ENCODE data around the gene SRRD.

Gene SRRD

GRCh38 chr22:26453812-26454500 lies 29.7 kb upstream of the SRRD start:
- no peak for DNase-seq

GRCh38 chr22:26457661-26458272 lies 25.9 kb upstream of the SRRD start:
- DNase-seq, result no peak

DNA sequence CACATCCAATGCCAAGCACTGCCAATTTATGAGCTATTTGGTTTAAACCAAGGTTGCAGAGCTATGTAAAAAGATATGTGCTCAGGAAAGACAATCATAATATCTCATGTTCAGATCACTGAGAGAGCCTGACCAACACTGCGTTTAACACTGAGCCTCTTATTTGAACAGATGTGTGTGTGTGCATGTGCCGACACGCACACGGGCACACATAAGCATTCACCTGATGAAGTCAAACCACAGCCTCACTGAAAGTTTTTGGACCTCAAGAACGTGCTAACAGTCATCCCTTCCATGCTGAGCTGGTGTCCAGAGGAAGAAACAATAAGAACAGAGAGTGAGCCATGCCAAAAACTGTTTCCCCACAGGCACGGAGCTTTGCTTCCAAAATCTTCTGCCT lies 23.5 kb upstream of the SRRD start:
- no peak for DNase-seq

GRCh38 chr22:26461188-26461810 lies 22.4 kb upstream of the SRRD start:
- no peak for DNase-seq

- DNase-seq, result no peak
Observed at GRCh38 chr22:26462051-26462450, 21.6 kb upstream of the SRRD start.

GRCh38 chr22:26462641-26463040 lies 21.0 kb upstream of the SRRD start:
- DNase-seq, result no peak

DNA sequence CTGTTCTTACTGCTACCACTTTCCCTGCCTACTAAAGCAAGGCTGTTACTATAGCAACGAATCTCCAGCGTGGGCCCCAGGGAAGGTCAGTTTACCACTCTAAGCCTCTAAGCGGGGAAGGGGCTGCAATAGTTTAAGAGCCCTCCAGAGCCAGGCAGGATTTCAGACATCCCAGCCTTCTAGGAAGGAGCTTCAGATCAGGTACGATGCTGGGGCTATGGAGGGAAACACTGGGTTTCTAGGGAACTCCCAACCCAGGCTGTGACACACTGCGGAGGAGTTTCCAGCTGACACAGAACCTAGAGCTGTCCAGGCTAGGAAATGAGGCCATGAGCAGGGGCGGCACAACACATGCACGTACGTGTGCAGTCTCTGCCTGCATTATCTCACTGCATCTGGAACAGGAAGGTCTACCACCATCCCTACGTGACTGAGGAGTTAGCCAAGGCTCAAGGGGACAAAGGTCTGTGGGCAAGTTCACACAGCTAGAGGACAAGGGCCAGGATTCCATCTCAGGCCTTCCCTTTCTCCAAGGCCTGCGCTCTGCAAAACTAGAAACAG lies 20.5 kb upstream of the SRRD start:
- no peak for DNase-seq

DNA sequence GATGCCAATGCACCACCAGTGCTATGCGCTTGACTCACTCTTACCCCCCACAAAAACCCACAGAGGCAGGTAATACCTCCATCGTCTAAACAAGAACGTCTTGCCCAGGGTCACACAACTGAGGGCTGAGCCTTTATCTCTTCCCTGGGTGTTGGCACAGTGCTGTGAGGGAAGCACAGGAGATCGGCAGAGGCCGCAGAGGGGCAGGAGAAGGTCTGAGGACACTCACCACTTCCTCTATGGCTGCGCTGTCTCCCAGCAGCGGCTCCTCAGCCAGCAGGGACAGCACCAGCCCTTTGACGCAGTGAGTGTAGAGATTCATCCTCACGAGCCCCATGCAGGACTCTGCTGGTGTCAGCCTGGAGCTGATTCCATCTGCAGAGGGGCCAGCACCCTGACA lies 20.0 kb upstream of the SRRD start:
- no peak for DNase-seq

GRCh38 chr22:26464312-26464711 lies 19.4 kb upstream of the SRRD start:
- no peak for DNase-seq

DNA sequence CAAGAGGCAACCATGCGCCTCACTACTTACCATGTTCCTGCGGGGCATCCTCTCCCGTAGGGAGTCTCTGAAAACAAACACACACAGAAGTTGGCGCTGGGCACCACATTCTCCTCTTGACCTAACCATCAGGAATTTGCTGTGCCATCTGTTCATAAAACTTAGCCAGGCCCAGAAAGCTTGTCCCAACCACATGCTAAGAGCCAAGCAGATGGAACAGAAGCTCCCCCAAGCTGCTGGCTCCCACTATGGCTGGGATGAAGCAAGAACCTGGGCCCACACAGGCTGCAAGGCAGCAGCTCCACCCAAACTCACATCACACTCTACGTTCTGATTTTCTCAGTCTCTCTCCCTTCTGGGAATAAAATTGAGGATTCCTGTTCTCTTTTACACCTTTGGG lies 17.5 kb upstream of the SRRD start:
- no peak for DNase-seq

DNA sequence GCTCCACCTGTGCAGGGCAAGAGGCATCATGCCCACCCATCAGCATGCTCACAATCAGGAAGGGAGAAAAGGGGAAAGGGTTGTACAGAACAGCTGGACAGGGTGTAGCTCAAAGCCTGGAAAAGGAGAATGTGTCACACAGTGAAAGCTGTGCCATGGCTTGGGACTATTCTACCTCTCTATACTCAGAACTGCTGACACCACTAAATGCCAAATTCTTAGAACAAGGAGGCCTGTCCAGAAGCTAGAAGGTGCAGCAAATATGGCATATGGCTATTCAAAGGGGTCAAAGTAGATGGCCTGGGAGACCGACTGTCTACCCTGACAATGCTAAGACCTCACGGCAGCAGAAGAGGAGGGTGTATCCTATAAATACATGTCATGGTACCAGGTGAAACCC lies 12.9 kb upstream of the SRRD start:
- DNase-seq, result no peak

DNA sequence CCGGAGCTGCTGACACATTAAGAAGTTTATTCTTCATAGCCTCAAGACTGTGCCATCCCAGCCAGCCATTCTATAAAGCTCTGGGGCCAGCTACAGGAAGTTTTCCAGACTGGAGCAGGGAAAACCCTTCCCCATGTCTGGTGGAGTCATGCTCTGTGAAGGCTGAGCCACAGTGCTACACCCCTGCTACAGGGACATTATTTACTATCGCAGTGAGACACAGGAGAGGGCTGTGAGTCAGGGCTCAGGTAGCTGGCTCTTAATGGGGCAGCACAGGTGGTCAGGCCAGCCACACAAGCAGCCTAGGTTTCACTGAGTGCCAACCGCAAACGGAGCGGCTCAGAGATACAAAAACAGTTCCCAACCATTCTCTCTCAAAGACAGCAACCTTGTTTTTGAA lies 12.2 kb upstream of the SRRD start:
- DNase-seq, result no peak

GRCh38 chr22:26474682-26475081 lies 9.0 kb upstream of the SRRD start:
- DNase-seq, result no peak

GRCh38 chr22:26476705-26477340 lies 6.9 kb upstream of the SRRD start:
- no peak for DNase-seq

DNA sequence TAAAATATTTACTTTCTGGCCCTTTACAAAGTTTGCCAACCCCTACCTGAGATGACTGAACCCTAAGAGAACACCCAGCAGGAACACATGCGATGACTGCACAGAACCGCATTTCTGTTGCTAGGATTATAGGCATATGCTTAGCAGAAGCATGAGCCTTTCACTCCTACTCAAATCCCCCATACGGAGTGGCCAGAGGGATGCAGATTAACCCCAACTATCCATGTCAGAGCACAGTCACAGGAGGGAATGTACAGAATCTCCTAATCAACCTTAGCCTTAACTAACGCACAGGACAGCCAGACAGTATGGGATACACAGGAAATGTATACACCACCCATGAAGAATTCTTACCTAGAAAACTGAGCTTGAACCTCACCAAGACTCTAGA lies 6.3 kb upstream of the SRRD start:
- no peak for DNase-seq

- no peak for DNase-seq
Observed at GRCh38 chr22:26479043-26479791, 4.5 kb upstream of the SRRD start.

DNA sequence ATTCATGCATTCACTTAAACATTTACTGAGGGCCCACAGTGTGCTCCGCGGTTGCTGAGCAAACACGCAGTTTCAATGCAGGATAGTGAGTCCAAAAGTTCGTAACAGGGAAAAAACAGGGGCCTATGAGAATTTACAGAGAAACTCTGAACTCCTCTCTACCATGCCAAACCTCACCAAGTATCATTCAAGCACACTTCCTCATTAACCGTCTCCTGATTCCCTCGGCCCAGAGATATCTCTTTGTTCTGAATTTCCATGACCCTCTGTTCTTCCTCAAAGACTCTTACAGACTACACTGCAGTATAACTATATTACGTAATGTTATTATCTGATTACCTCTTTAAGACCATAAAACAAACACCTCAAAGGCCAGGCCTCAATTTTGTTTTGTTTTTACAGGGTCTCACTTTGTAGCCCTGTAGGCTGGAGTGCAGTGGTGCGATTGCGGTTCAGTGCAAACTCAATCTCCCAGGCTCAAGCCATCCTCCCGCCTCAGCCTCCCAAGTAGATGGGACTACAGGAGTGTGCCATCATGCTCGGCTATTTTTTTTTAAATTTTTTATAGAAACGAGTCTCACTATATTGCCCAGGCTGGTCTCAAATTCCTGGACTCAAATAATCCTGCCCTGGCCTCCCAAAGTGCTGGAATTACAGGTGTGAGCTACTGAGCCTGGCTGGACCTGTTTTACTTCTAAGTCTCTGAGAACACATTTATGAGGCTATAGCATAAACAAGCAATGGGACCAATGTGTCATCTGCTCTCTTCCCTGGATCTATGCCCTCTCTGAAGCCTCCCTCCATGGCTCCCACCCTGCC lies 3.7 kb upstream of the SRRD start:
- no peak for DNase-seq

- DNase-seq, result no peak
Observed at GRCh38 chr22:26480611-26480932, 3.1 kb upstream of the SRRD start.

GRCh38 chr22:26481112-26481693 lies 2.5 kb upstream of the SRRD start:
- no peak for DNase-seq

DNA sequence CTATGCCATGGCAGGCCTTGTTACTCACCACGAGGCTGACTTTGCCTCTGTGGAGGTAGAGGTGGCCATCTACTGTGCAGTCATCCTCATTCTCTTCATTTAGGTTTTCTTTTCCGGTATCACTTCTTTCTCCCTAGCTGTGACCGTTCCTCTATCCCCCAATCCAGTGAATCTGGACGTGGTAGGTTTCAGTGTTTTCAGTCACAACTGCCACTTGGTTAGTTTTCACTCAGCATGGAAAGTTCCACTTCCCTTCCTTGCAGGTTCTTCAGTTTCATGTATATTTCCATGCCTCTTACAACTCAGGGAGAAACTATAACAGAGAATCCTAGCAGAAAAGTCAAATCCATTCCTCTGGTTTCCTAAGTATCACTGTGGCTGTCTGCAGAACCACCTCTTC lies 2.0 kb upstream of the SRRD start:
- no peak for DNase-seq

DNA sequence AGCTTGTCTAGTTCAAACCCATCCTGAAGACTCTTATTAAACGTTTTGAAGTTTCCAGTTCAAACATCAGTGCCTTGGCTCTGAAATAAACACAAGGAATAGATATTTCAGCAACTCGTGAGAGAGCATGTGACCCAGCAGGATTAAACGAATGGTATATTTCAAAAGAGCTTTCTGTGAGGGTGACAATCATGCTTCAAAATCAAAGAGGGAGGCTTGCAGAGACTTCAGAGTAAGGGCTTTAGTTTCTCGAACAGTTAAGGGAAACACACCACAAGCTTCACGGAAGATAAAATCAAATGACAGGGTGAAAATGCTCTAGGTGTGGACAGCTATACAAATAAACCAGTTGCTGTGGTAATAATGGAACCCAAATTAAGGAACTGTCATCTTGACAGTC lies 1.5 kb upstream of the SRRD start:
- no peak for DNase-seq

DNA sequence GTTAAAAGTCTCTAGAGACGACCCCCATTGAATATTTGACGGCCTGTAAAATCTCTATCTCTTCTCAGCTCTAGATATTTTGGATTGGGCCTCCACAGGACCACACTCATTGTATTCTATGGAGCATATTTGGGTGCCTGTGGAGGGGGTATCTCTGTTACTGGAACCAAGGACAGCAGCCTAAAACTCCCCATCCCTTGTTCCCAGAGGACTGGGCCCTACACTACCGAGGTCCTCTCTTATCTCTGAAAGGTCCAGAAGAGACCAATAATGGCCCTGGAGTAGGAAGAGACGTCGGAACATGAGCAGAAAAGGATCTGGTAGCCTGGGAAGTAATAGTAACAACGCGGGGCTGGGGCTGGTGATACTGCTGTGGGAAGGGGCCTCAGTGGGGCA lies 636 bp upstream of the SRRD start:
- no peak for DNase-seq
